KG1 (cell line): ENCODE results near the gene RBM41.

ENCODE experiments used
- DNase-seq: peaks from one replicate; lab custom pipeline; 2025; lab: John Stamatoyannopoulos, UW

Gene RBM41

DNA sequence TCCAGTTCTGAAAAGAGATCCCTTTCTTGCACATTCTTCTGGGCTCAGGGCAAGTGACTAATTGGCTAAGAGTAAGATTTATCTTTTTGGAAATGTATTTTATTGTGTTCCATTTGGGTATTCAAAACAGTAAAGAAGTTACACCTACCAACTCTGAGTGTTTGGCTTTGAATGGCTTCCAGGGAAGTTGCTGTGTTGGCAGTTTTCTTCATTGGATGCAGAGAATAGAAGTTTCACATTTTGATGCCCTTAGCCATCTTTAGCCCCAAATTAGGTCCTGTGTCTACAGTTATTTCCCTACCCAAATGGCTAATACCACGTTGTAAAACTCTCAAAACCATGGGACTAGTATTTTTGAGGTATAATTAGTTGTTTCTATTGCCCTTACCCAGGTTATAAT, 88.9 kb downstream of the RBM41 start:
- DNase-seq, result no peak

- DNase-seq, result no peak
These were observed 93.1 kb downstream of the RBM41 start for GRCh38 chrX:107025545-107025944.

DNA sequence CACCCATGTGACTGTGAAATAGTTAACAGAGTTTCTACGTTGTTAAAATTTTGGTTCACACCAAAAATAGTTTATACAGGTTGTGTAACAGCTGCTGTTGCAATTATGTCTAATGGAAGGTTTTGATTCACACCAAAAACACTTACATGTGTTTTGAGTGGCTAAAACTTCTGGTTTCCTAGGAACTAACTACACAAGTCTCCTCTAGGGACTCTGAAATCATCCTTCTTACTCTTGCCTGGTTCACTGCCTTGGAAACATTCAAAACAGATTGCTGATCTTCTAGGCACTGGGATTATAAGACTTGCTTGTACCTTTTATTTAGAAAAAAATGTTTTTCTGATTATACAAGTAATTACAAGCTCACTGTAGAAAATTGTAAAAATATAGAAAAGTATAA, 103.7 kb downstream of the RBM41 start:
- no peak for DNase-seq
